NCI-H524 treated with DMSO at 0.1 percent for 48 hours (cell line): ENCODE results near the gene TCF3.
"Not testable (repeated sequence)": the region's sequence is repeated elsewhere in the genome, so short reads cannot be mapped to it uniquely, and the experiment has no call there.

Experiments used
- DNase-seq: peaks from one replicate; lab custom pipeline; 2025; lab: John Stamatoyannopoulos, UW

TCF3 gene

DNA sequence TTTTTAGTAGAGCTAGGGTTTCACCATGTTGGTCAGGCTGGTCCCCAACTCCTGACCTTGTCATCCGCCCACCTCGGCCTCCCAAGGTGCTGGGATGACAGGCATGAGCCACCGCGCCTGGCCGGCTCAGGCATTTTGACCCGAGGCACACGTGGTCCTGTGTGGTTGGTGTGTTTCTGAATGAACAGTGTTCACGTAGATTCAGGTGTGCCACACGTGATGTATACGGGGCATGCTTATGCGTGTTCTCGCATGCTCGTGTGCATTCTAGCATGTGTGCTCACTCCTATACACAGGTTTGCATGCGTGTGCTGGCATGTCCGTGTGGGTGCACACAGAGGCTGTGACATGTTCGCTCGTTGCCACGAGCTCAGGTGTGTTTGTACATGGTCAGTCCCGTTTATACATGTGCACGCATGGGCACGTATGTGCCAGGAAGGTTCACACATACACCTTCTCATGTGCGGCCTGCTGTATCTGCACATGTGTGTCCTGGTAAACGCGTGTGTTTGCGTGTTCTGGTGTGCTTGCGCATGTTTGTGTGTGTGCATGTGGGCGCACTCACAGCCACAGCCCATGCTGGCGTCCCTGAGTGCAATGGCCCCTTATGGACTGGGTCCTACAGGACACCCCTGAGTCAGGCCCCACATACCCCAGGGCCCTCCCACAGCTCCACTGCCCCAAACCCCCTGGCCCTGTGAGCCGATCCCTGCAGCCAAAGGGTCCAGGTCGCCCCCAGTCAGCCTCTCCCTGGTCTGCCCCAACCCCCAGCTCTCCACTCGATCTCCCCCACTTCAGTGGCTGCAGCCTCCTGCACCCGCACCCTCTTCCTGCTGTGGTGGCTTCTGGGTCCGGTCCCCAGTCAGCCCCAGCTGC lies 20.6 kb upstream of the TCF3 start:
- no peak for DNase-seq

GRCh38 chr19:1672038-1672768 lies 19.8 kb upstream of the TCF3 start:
- DNase-seq: no peak

- no peak for DNase-seq
These were observed 19.3 kb upstream of the TCF3 start for GRCh38 chr19:1671716-1672037.

DNA sequence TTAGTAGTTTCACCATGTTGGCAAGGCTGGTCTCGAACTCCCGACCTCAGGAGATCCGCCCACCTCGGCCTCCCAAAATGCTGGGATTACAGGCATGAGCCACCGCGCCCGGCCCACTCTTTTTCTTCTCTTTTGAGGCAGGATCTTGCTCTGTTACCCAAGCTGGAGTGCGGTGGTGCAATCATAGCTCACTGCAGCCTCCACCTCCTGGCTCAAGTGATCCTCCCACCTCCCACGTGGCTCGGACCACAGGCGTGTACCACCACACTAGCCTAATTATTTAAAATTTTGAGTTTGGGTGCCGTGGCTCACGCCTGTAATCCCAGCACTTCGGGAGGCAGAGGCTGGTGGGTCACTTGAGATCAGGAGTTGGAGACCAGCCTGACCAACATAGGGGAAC lies 18.3 kb upstream of the TCF3 start:
- DNase-seq: not testable (repeated sequence)

DNA sequence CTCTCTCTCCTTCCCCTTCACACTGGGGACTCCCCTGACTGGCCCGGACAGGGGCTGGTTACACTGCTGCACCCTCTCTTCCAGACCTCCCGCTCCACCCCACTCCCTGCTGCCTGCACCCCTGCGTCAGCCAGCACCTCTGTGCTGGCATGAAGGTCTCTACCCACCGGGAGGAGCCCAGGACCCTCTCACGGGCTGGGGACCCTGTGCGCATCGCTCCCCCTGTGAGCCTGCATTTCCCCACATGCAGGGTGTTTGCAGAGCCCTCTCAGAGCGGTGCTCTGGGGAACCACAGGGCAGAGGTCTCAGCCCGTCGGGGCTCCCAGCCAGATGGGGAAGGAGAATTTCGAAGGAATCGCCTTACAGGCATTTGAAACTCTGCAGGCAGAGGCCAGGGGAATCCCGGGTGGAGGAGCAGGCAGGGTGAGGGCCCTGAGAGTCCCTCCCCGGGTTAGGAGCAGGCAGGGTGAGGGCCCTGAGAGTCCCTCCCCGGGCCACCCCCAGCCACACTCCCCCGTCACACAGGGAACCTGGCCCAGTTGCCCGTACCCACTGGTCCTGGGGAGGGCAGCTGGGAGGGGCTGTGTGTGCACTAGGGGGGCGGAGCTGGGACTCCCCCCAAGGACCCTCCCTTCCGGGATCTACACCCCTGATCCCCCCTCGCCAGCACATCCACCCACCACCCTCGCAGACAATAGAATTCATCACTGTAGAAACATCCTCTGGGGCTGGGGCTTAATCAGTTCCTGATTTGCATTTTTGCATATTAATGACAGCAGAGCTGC lies 16.3 kb upstream of the TCF3 start:
- DNase-seq: no peak

DNA sequence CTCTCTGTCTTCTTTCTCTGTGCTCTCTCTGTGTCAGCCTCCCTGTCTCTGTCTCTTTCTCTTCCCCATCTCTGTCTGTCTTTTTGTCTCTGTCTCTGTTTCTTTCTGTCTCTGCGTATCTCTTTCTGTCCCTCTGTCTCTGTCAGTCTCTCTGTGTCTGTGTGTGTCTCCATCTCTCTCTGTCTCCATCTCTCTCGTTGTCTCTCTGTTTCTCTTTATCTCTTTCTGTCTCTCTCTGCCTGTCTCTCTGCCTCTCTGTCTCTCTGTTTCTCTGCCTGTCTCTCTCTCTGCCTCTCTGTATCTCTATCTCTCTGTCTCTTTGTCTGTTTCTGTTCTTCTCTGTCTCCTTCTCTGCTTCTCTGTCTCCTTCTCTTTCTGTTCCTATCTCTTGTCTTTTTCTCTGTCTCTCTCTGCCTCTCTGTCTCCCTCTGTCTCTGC lies 15.7 kb upstream of the TCF3 start:
- no peak for DNase-seq

DNA sequence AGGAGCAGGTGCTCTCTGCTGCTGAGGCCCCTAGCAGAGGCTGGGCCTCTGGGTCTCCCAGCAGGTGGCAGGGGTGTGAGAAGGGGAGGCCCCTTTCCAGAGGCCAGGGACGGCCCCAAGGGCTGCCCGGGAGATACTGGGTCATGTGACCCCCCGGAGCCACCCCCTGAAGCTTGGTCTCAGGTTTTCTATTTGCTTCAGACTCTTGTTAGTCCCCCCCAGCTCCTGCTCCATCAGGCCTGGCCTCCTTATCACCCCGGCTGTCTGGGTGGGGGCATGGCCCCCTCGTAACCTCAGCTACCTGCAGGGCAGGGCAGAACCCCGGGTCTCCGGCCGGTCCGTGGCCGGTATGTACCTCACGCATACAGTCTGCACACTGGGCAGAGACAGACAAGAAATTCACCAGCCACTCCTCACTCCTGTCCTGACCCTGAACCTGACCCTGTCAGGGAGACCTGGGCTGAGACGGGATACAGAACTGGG lies 13.2 kb upstream of the TCF3 start:
- DNase-seq: no peak

GRCh38 chr19:1663852-1664251 lies 11.4 kb upstream of the TCF3 start:
- DNase-seq: no peak

GRCh38 chr19:1663227-1663626 lies 10.8 kb upstream of the TCF3 start:
- not testable (repeated sequence) for DNase-seq

DNA sequence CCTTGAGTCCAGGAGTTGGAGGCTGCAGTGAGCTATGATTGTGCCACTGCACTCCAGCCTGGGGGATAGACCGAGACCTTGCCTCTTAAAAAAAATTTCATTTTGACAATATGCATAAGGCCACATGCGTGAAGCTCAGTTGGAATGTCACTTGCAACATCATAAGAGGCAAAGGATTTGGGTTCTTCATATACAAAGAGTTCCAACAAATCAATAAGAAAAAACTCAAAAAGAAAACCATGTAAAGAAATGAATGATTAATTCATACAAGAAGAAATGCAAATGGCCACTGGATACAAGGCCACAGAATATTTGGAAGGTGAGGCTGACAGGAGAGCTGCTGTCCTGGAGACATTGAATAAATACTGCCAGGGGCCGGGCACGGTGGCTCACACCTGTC lies 9.6 kb upstream of the TCF3 start:
- DNase-seq: no peak

DNA sequence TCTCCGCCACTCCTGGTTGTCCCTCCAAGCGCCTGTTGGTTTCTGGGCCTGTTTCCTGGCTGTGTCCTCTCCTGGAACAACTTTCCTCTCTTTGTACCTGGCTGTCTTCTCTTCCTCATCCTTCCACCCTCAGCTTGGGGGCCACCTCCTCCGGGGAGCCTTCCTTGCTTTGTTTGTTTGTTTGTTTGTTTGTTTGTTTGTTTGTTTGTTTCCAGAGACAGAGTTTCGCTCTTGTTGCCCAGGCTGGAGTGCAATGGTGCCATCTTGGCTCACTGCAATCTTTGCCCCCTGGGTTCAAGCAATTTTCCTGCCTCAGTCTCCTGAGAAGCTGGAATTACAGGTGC lies 6.6 kb upstream of the TCF3 start:
- no peak for DNase-seq

- no peak for DNase-seq
These were observed 6.0 kb upstream of the TCF3 start for GRCh38 chr19:1658150-1659083.

- DNase-seq: no peak
These were observed 5.3 kb upstream of the TCF3 start for GRCh38 chr19:1657746-1658145.

DNA sequence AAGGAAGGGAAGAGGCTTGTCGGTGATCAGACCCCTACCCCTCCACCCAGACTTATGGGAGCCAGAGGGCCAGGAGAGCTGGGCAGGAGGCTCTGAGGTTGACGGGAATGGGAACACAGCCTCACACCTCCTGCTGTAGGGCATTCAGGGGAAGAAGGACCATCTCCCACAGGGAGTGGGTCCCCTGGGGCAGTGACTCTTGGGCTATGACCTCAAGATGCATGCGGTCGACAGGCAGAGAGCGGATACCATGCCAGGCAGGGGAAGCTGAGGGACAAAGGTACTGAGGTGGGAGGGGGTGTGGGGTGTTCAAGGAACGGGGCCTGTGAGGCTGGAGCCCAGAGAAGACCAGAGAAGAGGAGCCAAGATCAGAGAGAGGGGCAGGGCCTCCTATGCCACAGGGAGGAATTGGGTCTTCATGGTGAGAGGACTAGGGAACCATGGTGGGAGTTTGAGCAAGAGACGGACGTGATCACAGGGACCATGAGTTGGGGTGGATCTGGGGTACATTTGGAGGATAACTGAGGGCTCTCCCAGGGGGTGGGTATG lies 4.6 kb upstream of the TCF3 start:
- DNase-seq: no peak

DNA sequence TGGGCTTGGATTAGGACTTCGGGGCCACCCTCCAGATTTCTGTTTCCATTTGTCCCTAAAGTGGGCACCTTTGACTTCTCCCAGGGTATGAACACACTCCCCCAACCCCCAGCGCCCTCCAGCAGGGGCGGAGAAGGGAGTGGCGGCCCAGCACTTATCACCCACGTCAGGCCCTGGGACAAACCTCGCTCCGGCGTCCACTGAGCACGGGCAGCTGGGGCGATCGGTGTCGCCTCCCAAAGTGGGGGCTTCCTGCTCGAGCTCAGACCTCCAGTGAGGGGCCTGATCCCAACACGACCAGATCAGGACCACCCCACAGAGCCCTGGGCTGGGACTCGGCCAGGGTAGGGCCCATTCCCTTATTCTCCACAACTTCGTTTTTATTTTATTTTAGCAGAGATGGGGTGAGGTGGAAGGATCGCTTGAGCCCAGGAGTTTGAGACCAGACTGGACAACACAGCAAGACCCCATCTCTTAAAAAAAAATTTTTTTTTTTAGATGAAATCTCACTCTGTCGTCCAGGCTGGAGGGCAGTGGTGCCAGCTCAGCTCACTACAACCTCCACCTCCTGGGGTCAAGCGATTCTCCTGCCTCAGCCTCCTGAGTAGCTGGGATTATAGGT lies 3.7 kb upstream of the TCF3 start:
- DNase-seq: no peak

DNA sequence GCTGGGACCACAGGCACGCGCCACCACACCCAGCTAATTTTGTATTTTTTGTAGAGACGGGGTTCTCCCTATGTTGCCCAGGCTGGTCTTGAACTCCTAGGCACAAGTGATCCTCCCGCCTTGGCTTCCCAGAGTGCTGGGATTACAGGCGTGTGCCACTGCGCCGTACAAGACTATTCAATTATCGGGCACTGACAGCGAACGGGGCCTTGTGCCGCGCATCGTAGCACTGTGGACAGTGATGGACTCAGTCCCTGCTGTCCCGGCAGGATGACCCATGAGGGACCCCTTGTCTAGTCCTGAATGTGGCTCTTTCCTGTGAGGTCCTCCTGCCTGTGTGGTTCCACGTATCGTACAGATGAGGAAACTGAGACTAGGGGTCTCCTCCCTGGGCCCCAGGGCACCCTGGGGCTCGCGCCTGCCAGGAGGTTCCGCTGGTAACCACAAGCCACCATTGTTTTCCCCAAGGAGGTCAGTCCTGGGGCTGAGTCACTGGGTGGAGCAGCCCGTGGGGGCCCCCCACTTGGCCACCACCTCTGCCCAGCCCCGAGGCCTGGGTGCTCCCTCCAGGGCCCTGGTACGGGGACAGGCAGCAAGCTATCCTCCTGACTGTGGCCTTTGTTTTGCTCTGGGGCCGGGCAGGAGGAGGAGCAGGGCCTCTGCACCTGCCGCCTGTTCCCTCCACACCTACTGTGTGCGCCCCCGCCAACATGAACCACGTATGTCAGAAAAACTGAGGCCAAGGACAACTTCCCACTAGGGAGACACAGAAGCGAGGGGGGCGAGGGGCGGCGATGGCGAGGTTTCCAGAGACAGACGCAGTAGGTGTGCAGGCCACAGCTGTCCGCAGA lies 2.9 kb upstream of the TCF3 start:
- no peak for DNase-seq

DNA sequence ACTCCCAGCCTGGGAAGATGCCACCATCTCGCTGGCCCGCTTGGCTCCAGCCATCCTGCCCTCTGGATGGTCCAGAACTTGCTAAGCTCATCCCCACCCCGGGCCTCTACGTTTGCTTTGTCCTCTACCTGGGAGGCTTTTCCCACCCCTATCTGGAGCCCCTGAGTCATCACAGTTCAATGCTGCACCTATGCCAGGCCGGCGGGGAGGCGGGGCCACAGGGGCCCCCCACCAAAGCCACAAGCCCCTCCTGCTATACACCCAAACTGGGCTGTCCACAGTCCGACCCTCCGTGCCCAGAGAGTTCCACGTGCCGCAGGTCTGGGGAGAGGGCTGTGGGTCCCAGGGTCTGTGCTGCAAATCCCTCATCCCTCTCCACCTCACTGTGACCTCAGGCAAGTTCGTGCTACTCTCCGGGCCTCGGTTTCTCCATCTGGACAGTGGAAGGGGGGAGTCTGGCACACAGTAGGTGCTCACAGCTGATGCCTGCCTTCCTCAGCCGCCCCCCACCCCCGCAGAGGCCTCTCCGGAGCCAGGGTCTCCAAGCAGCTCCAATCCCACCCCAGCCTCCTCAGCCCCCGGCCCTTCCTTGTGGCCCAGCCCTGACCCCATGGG lies 1.9 kb upstream of the TCF3 start:
- no peak for DNase-seq

DNA sequence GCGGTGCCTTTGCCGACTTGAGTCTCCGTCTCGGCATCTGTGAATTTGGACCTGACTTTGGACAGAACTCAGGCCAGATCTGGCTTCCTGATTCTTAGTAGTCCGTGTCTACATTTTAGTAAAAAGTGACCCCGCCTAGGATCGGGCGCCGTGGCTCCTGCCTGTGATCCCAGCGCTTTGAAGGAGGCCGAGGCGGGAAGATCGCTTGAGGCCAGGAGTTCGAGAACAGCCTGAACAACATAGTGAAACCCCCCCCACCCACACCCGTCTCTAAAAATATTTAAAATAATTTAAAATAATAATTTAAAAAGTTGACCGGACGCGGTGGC lies 849 bp upstream of the TCF3 start:
- DNase-seq: no peak

DNA sequence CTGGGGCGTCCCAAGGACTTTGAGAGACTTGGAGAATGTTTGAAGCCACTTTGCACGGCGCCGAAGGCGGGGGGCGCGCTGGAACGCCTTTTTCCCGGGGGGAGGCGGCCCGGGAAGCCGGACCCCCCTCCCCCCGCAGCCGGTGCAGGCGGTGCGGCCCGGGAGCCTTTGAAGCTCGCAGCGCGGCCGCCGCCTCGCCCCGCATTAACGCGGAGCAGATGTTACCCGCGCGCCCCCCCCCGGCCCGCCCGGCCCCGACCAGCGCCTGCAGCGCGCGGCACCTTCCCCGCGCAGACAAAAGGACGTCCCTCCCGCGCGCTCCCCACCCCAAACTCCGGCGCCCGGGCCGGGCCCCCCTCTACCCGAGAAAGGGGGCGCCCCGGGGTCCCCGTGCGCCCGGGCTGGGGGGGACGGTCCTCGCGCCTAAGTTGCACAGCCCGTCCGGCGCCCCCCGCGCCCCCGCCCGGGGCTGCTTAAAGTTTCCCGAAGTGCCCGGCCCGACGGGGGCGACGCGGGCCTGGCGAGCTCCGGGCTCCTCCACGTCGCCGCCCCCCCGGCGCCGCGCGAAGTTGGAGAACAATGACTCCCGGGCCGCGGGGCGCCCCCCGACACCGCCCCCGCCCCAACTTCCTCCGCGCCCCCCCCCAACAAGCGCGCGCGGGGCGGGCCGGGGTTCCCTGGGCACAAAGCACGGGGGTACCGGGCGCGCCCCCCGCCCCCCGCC lies 685 bp downstream of the TCF3 start:
- no peak for DNase-seq
